CD4-positive, alpha-beta T cell treated with Interleukin-6 at 100 ng/mL for 8 hours (primary cell): ENCODE results near the gene NELFE.
"Not testable (repeated sequence)": the region's sequence is repeated elsewhere in the genome, so short reads cannot be mapped to it uniquely, and the experiment has no call there.

ENCODE experiments used
- DNase-seq: peaks from one replicate; pipeline ENCODE4 v3.0.0-alpha.2; 2020; ENCODE audit warnings: mixed read lengths, low spot score

The NELFE gene

DNA sequence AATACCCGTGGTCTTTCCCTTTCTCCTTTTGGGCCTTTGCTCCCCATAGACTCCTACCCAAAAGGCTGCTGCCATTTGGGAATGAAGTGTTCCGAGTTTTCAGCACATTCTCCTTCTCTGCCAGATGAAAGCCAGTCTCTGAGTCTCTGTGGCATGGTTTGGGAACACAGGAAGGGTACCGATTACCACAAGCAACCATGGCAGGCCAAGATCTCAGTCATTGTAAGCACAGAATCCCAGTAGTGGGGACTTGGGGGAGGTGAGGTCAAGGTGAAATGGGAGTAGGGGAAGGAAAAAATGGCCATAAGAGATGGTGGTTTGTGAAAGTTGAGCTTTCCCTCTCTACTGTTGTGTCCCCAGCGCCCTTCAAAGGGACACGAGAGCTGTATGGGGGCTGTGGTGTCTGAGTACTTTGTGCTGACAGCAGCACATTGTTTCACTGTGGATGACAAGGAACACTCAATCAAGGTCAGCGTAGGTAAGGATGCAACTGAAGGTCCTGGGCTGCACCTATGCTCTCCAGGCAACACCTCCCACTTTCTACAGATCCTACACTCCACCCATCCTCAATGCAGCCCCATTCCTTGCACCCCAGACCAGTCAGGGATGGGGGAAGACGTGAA is 8.7 kb downstream of the NELFE start:
- no peak for DNase-seq

DNA sequence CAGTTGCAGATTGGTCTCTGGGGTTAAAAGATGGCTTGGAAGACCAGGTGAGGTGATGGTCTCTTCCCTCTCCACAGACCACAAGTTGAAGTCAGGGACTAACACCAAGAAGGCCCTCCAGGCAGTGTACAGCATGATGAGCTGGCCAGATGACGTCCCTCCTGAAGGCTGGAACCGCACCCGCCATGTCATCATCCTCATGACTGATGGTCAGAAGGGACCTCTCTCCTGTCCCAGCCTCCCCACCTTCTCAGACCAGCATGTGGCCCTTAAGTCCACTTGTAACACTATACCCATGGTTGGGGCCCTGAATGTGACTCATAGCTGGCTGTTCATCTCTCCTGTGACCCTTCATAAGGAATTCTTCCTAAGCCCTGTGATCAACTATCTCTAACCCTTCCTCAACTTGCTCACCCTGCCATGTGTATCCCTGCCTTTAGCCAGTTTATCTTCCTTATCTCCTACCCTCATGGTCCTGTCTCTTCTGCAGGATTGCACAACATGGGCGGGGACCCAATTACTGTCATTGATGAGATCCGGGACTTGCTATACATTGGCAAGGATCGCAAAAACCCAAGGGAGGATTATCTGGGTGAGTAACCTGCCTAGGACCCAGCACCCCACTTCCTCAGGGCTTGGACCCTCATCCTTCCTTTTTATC is 9.9 kb downstream of the NELFE start:
- no peak for DNase-seq

DNA sequence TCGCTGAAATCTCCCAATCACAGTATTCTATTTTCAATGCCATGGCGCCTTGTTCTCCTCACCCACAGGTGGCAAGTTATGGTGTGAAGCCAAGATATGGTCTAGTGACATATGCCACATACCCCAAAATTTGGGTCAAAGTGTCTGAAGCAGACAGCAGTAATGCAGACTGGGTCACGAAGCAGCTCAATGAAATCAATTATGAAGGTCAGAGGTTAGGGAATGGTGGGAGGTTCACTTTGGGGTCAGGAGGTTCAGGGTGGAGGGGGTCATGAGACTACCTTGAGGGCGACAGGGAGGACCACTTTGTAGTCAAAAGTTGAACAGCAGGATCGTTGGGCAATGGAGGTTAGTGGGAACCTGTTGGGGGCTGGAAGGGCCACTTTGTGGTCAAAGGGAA is 10.5 kb downstream of the NELFE start:
- no peak for DNase-seq

DNA sequence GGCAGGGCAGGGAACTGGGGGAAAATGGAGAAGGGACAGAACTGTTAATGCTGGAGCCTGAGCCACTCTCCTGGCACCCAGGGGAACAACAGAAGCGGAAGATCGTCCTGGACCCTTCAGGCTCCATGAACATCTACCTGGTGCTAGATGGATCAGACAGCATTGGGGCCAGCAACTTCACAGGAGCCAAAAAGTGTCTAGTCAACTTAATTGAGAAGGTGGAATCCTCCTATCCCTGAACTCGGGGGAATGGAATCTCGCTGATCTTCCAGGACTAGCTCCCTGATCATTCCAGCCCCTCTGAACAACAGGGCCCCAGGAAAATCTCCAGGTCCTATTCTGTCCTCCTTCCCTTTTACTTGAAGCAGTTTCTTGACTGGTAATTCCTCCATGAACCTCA is 10.9 kb downstream of the NELFE start:
- no peak for DNase-seq

DNA sequence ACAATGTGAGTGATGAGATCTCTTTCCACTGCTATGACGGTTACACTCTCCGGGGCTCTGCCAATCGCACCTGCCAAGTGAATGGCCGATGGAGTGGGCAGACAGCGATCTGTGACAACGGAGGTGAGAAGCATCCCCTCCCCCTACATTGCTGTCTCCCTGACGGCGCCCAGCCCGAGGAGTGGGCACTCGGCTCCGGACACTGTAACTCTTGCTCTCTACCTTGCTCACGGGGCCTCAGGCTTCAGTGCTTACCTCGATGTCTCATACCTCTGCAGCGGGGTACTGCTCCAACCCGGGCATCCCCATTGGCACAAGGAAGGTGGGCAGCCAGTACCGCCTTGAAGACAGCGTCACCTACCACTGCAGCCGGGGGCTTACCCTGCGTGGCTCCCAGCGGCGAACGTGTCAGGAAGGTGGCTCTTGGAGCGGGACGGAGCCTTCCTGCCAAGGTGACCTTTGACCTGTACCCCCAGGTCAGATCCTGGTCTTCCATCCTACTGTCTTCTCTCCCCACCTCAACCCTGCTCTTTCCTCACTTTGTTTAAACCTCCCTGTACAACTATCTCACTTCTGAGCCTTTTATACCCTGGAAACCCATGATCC is 11.6 kb downstream of the NELFE start:
- no peak for DNase-seq

DNA sequence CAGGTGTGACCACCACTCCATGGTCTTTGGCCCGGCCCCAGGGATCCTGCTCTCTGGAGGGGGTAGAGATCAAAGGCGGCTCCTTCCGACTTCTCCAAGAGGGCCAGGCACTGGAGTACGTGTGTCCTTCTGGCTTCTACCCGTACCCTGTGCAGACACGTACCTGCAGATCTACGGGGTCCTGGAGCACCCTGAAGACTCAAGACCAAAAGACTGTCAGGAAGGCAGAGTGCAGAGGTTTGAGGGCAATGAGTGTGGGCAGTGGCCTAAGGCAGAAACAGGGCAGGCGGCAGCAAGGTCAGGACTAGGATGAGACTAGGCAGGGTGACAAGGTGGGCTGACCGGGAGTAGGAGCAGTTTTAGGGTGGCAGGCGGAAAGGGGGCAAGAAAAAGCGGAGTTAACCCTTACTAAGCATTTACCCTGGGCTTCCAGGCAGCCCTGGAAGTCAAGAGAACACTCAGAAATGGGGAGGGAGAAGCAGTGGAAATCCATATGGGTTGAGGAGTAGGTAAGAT is 12.3 kb downstream of the NELFE start:
- no peak for DNase-seq

DNA sequence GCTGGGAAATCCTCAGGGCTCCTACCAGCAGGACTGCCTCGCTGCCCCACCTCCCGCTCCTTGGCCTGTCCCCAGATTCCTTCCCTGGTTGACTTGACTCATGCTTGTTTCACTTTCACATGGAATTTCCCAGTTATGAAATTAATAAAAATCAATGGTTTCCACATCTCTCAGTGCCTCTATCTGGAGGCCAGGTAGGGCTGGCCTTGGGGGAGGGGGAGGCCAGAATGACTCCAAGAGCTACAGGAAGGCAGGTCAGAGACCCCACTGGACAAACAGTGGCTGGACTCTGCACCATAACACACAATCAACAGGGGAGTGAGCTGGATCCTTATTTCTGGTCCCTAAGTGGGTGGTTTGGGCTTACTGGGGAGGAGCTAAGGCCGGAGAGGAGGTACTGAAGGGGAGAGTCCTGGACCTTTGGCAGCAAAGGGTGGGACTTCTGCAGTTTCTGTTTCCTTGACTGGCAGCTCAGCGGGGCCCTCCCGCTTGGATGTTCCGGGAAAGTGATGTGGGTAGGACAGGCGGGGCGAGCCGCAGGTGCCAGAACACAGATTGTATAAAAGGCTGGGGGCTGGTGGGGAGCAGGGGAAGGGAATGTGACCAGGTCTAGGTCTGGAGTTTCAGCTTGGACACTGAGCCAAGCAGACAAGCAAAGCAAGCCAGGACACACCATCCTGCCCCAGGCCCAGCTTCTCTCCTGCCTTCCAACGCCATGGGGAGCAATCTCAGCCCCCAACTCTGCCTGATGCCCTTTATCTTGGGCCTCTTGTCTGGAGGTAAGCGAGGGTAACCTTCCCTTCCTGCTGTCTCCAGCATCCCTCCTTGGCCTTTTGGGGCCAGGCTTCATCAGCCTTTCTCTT is 13.0 kb downstream of the NELFE start, which contains the start of gene CFB:
Gene CFB (plus strand): TSS at position 589 of the 863 bp plus-strand sequence. CDS start 127 bp downstream, at position 716.
- DNase-seq, result no peak

DNA sequence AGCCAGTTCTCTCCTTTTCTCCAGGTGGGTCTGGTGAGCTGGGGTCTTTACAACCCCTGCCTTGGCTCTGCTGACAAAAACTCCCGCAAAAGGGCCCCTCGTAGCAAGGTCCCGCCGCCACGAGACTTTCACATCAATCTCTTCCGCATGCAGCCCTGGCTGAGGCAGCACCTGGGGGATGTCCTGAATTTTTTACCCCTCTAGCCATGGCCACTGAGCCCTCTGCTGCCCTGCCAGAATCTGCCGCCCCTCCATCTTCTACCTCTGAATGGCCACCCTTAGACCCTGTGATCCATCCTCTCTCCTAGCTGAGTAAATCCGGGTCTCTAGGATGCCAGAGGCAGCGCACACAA is 13.6 kb downstream of the NELFE start:
- no peak for DNase-seq

DNA sequence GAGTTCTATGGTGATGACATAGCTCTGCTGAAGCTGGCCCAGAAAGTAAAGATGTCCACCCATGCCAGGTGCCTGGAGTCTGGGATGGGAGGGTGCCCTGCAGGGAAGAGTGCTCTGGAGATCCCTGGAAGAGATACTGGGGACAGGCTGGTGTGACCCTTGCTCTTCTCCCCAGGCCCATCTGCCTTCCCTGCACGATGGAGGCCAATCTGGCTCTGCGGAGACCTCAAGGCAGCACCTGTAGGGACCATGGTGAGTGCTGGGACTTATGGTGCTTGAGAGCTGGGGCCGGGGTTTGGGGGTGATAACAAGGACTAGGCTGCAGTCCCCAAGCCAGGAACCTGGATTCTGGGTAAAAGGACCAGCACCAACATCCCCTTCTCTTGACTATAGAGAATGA is 15.0 kb downstream of the NELFE start:
- no peak for DNase-seq

DNA sequence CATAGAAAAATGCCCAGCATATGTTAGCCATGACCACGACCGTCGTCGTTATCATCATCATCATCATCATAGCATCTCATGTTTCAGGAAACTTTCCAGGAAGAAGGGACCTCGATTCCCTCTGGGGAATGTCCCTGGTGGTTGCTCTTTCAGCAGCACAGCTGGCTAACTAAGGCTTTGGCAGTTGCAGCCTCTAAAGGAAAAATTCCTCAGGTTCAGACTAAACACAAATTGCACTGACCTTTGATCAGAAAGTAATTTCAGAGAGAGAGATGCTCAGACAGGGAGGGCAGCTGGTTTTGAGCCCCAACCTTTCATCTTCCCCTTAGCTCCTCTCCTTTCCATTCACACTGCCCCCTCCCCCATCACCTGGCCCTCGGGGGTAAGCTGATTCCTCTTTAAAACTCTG is 18.5 kb downstream of the NELFE start:
- no peak for DNase-seq

DNA sequence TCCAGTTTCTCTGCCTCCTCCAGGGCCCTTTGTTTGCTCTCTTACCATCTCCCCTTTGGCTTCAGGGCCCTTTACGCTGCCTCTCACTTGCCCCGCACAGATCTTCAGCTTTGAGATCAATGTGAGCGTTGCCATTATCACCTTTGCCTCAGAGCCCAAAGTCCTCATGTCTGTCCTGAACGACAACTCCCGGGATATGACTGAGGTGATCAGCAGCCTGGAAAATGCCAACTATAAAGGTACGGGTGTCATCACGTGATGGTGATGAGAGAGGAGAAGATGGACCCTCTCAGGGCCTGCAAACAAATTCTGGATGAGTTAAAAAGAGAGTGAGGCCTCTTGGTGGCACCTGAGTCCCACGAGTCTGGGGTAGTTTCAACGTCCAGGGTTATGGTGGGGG is 22.9 kb downstream of the NELFE start:
- DNase-seq, result no peak

DNA sequence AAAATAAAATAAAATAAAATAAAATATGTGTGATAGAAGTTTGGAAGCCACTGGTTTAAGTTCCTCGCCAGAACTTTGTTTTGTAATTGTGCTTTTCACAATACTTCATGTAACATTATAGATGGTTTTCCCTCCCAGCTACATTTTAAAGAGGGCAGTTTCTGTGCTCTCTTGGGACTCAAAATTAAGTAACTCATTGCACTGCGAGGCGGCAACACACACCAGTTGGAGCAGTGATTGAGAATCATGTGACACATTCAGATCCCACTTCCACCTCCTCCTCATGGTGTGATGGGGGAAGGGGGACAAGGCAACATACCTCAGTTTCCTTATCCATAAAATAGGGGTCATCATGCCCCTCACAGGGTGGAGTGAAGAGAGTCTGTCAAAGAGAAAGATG is 23.8 kb downstream of the NELFE start:
- DNase-seq, result no peak

DNA sequence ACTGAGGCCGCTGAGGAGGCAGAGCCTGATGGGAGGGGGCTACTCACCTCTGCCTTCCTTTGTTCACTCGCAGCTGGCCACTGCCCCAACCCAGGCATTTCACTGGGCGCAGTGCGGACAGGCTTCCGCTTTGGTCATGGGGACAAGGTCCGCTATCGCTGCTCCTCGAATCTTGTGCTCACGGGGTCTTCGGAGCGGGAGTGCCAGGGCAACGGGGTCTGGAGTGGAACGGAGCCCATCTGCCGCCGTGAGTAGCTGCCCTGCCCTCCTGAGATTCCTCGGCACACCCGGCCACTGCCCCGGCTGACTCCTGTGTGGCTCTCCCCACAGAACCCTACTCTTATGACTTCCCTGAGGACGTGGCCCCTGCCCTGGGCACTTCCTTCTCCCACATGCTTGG is 25.2 kb downstream of the NELFE start:
- no peak for DNase-seq

DNA sequence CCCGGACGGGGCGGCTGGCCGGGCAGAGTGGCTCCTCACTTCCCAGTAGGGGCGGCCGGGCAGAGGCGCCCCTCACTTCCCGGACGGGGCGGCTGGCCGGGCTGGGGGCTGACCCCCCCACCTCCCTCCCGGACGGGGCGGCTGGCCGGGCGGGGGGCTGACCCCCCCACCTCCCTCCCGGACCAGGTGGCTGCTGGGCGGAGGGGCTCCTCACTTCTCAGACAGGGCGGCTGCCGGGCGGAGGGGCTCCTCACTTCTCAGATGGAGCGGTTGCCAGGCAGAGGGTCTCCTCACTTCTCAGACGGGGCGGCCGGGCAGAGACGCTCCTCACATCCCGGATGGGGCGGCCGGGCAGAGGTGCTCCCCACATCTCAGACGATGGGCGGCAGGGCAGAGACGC is 26.6 kb downstream of the NELFE start:
- not testable (repeated sequence) for DNase-seq

DNA sequence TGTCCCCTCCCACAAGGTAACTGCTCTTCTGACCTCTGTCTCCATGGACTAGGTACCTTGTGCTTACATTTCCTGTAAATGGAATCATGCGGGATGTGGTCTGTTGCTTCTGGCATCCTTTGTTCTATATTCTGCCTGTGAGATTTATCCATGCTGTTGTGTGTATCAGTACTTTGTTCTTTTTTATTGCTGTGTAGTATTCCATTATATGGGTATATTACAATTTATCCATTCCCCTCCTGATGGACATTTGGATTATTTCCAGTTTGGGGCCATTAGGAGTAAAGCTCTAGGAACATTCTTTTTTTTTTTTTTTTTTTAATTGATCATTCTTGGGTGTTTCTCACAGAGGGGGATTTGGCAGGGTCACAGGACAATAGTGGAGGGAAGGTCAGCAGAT is 27.8 kb downstream of the NELFE start:
- DNase-seq, result no peak

DNA sequence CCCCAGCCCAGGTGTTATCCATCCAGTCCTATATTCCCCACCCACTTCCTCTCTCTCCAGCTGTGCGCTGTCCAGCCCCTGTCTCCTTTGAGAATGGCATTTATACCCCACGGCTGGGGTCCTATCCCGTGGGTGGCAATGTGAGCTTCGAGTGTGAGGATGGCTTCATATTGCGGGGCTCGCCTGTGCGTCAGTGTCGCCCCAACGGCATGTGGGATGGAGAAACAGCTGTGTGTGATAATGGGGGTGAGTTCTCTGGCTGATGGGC is 30.2 kb downstream of the NELFE start:
- no peak for DNase-seq

DNA sequence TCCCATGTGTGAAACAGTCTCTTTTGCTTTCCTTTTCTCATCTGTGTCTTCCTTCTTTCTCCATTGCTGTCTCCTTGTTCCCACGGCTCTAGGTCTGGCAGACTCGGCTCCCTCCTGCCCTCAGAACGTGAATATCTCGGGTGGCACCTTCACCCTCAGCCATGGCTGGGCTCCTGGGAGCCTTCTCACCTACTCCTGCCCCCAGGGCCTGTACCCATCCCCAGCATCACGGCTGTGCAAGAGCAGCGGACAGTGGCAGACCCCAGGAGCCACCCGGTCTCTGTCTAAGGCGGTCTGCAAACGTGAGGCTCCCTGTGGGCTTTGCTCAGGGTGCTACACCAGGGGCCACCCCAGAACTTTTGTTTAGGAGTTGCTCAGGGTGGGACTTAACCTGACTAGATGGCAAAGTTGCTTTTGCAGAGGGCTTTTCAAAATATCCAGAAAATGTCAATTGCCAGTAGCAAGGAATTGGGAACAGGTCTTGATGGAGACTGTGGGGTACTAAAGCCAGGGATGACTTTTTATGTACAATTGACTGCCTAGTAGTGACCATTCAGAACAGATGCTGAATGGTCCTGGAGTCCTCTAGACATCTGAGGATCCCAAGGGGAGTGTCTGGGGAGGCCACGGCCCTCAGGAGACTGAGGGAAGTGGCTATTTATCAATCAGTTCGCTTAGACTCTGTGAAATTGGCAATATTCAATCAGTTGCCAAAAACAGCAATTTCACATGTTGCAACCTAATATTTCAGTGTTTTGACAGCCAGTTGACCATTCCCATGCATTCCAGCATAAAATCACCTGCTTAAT is 30.7 kb downstream of the NELFE start:
- DNase-seq, result no peak

DNA sequence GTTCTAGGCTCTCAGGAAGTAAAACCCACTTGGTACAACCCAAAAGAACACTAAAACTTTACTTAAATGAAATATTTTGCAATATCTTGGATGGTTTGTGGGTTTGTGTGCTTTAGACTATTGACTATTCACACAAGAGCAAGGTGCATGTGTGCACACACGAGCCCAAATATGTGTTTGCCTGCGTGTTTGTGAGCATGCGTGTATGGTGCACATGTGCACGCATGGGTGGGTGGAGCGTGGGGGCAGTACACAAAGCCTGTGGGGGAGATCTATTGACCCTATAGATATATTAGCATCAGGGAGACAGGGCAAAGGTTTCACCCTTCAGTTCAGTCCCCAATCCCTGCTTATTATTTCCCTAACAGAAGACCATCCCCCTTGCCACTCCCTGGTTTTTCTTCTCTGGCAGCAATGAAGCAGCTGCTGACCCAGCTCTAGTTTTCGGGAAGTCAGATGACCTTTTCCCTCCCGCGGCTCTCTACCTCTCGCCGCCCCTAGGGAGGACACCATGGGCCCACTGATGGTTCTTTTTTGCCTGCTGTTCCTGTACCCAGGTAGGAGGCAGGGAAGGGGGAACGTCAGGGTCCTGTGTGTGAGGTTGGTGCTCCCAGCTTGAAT is 31.4 kb downstream of the NELFE start, which contains the start of gene C2:
Gene C2 (plus strand): TSS at position 476 of the 621 bp plus-strand sequence. CDS start 36 bp downstream, at position 512.
- DNase-seq, result no peak

DNA sequence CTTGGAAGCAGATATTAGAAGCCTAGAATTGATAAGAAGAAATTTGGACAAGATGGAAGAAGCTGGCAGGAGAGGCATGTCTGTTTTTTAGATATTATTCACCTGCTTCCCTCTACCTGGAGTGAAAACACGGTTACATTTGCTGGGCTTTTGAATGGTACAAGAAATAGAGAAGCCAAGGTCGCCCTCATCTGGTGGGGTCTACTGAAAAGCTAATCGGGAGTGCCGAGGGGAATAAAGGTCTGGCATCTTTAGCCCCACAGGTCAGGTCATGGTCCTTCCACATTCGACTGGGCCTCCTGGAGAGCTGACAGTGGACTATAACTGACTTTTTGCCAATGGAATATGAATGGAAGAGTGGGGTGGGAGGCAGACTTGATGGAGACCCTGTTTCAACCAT is 35.8 kb downstream of the NELFE start:
- no peak for DNase-seq

DNA sequence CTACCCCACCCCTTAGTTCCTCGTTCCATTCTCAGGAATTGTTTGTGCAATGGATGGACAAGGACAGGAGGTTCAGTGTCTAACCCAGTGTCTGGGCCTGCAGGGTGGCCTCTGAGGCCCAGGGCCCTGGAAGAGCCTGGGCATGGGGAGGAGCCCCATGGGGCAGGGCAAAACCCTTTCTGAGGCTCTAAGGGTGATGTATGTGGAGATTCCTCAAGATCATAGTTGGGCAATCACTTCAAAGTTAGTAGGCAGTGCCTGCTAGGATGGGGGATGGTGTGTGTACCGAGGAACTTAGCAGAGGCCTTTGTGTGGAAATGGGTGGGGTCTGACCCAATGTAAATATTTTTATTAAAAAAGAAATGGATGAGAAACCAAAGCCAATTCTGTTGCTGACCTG is 38.0 kb downstream of the NELFE start:
- DNase-seq, result no peak

DNA sequence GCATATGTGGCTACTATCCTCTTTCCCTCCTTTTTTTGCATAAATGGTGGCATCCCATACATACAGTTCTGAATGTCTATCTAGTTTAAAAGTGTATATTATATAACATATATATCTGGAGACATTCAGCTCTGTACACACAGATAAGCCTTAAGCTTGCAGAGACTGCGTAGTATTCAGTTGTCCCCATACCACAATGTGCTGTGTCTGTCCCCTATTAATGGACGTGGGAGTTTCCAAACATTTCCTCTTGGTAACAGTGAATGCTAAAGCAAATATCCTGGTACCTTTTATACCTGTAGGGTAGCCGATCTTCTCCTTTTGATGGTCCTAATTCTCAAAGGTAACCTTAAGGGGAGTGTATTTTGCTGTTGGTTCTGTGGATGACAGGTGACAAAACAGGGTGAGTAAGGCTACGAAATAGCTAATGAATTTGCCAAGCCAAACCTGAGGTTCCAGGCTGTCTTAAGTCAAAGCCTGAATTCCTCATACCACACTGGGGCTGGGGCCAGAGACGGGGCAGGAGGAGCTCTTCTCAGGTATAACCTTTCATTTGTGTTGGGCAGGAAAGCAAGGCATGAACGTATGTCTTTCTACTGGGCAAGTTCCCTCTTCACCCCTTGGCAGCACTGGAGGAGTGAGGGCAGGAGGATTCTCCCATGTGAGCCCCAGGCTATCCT is 39.0 kb downstream of the NELFE start:
- DNase-seq, result no peak
